22Rv1 (cell line): ENCODE results near the gene AANAT.

ENCODE experiments used
- ZFX ChIP-seq: fragments of 450-650 bp; IDR thresholded peaks from 2 replicates; pipeline ENCODE4 v1.6.1; 2017; ENCODE audit warnings: antibody characterized with exemption, borderline replicate concordance
- TF ChIP-seq, protein P1 (sequence below): fragments of 450-650 bp; IDR thresholded peaks from 2 replicates; pipeline ENCODE4 v1.5.1; 2017; ENCODE audit warnings: mild to moderate bottlenecking

- TF ChIP-seq, protein P1, sequence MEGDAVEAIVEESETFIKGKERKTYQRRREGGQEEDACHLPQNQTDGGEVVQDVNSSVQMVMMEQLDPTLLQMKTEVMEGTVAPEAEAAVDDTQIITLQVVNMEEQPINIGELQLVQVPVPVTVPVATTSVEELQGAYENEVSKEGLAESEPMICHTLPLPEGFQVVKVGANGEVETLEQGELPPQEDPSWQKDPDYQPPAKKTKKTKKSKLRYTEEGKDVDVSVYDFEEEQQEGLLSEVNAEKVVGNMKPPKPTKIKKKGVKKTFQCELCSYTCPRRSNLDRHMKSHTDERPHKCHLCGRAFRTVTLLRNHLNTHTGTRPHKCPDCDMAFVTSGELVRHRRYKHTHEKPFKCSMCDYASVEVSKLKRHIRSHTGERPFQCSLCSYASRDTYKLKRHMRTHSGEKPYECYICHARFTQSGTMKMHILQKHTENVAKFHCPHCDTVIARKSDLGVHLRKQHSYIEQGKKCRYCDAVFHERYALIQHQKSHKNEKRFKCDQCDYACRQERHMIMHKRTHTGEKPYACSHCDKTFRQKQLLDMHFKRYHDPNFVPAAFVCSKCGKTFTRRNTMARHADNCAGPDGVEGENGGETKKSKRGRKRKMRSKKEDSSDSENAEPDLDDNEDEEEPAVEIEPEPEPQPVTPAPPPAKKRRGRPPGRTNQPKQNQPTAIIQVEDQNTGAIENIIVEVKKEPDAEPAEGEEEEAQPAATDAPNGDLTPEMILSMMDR: no peak
- no peak for TF ChIP-seq ZFX
Observed at GRCh38 chr17:76478097-76478496, 10.7 kb downstream of the AANAT start.
